Lower leg skin (tissue), 3 donors: ENCODE data around the gene CTNND1.

Experiments
- POLR2A ChIP-seq, 2 donors: fragments of 450-650 bp; IDR thresholded peaks; one replicate each; pipeline ENCODE4 v1.6.1; 2016 to 2017; ENCODE audit warnings: antibody characterized with exemption in 2 of 2, mild to moderate bottlenecking in 1 of 2, moderate library complexity in 1 of 2
- TF ChIP-seq, protein P1 (sequence below), 3 donors: fragments of 450-650 bp; IDR thresholded peaks; one replicate each; pipeline ENCODE4 v1.5.1; 2016; ENCODE audit warnings: antibody characterized with exemption in 3 of 3, mild to moderate bottlenecking in 3 of 3, moderate library complexity in 2 of 3

DNA sequence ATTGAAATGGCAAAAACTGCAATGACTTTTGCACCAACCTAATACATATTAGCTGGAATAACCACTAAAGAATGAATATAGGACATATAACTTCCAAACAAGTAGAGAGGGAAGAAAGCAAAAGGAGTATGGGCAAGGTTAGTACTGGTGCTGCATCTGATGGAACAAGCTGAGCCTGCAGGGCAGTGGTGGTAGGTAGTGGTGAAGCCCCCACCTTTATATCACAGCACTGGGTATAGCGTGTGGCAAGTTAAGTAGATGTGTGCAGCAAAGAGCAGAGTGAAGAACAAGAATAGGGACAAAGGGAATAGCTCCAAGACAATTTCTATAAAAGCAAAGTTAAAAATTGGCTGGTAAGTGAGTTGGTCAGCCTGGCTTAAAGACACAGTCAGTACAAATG lies 62.3 kb downstream of the CTNND1 start:
- no peak for TF ChIP-seq POLR2A (IDR thresholded peaks at IDR 0.05)
- TF ChIP-seq, protein P1, sequence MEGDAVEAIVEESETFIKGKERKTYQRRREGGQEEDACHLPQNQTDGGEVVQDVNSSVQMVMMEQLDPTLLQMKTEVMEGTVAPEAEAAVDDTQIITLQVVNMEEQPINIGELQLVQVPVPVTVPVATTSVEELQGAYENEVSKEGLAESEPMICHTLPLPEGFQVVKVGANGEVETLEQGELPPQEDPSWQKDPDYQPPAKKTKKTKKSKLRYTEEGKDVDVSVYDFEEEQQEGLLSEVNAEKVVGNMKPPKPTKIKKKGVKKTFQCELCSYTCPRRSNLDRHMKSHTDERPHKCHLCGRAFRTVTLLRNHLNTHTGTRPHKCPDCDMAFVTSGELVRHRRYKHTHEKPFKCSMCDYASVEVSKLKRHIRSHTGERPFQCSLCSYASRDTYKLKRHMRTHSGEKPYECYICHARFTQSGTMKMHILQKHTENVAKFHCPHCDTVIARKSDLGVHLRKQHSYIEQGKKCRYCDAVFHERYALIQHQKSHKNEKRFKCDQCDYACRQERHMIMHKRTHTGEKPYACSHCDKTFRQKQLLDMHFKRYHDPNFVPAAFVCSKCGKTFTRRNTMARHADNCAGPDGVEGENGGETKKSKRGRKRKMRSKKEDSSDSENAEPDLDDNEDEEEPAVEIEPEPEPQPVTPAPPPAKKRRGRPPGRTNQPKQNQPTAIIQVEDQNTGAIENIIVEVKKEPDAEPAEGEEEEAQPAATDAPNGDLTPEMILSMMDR (IDR thresholded peaks at IDR 0.05), result no peak
